ENCODE data around the gene SMIM23. TPM values are rescaled to one million over a fixed set of nuclear protein-coding genes. Genes with fewer than 3 reads are reported as not detected.

The SMIM23 gene
- total and polyA plus RNA-seq, 2 donors (not counting 3 experiments of a cell fraction or from before 2014, with no cell fraction given): not detected

DNA sequence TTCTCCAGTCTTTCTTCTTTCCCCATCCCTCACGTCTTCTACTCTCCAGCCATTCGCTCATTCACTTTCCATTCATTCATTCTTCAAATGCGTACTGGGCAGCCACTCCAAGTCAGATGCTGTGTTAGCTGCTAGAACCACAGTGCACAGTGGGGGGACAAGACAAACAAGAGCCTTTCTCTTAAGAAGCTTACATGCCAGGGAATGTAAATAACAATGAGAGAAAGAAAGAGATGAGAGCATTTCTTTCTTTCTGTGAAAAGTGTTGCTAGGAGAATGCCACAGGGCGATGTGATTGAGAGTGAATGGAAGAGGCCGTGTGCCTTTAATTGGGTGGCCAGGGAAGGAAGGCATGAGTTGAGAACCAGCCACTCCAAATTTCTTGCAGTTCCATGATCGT is 46.3 kb upstream of the SMIM23 start:
- POLR2A ChIA-PET: no interaction called here
- no peak overlapping the region for H3K4me3 ChIP-seq (replicated peaks in 1 of 3; ENCODE audit: insufficient read depth in 1 of 3, low read depth in 1 of 3, low read length in 3 of 3)
- TF ChIP-seq, protein P1, sequence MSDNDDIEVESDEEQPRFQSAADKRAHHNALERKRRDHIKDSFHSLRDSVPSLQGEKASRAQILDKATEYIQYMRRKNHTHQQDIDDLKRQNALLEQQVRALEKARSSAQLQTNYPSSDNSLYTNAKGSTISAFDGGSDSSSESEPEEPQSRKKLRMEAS (IDR thresholded peaks at IDR 0.05; ENCODE audit: insufficient read depth, insufficient read length): no peak
- TF ChIP-seq, protein P2, sequence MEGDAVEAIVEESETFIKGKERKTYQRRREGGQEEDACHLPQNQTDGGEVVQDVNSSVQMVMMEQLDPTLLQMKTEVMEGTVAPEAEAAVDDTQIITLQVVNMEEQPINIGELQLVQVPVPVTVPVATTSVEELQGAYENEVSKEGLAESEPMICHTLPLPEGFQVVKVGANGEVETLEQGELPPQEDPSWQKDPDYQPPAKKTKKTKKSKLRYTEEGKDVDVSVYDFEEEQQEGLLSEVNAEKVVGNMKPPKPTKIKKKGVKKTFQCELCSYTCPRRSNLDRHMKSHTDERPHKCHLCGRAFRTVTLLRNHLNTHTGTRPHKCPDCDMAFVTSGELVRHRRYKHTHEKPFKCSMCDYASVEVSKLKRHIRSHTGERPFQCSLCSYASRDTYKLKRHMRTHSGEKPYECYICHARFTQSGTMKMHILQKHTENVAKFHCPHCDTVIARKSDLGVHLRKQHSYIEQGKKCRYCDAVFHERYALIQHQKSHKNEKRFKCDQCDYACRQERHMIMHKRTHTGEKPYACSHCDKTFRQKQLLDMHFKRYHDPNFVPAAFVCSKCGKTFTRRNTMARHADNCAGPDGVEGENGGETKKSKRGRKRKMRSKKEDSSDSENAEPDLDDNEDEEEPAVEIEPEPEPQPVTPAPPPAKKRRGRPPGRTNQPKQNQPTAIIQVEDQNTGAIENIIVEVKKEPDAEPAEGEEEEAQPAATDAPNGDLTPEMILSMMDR (IDR thresholded peaks at IDR 0.05; ENCODE audit: extremely low read depth in 1 of 2, insufficient read depth in 1 of 2, low read depth in 1 of 2, low read length in 2 of 2): no peak
- TF ChIP-seq GATA2 (IDR thresholded peaks at IDR 0.05; ENCODE audit: insufficient read depth, insufficient read length, low read depth, low read length) (no peak), MYC (IDR thresholded peaks at IDR 0.05; ENCODE audit: low read depth, low read length) (no peak), FOS (IDR thresholded peaks at IDR 0.05; ENCODE audit: borderline replicate concordance, insufficient read depth, low read length) (no peak), POLR2AphosphoS5 (IDR thresholded peaks at IDR 0.05; ENCODE audit: insufficient read depth, low read depth, low read length) (no peak), EZH2 (IDR thresholded peaks at IDR 0.05; ENCODE audit: borderline replicate concordance, low read depth, low read length, severe bottlenecking) (no peak)
- H3K27ac ChIP-seq (ENCODE audit: insufficient read depth, low read depth, low read length): no peak overlapping the region
- no peaks in the 10 kb centered on the region for H3K4me1 ChIP-seq (ENCODE audit: control insufficient read depth, extremely low read depth, insufficient read depth, low read length)
- H3K4me2 ChIP-seq (ENCODE audit: insufficient read depth, low read length): no peak overlapping the region
- peaks cover 0 to 5% of the 10 kb centered on the region in 2 experiments for H3K27me3 ChIP-seq (ENCODE audit: control insufficient read depth in 2 of 2, insufficient read depth in 2 of 2, low read length in 2 of 2)
- dilution Hi-C loops (cut with MboI; ENCODE audit: extremely low pct_ligation_motif_present, low sequenced_read_pairs): no loop called here
- FAIRE-seq: no peak
- H2AFZ ChIP-seq (ENCODE audit: low read depth, low read length): no peak overlapping the region
- no peaks in the 10 kb centered on the region for H3K9me1 ChIP-seq (replicated peaks; ENCODE audit: control insufficient read depth, extremely low read depth, insufficient read depth, low read length)
- no TSS peak for BruUV-seq (replicated peaks)
- H4K20me1 ChIP-seq (replicated peaks; ENCODE audit: control insufficient read depth, extremely low read depth, insufficient read depth, low read length): no peaks in the 10 kb centered on the region
- H3K36me3 ChIP-seq (ENCODE audit: control insufficient read depth in 2 of 2, extremely low read depth in 1 of 2, insufficient read depth in 2 of 2, low read length in 2 of 2): no peaks in the 10 kb centered on the region
- CTCF ChIA-PET: no interaction called here
- no peak for DNase-seq (ENCODE audit: low read depth, low spot score)
- H3K79me2 ChIP-seq (ENCODE audit: control insufficient read depth, insufficient read depth, low read length): no peaks in the 10 kb centered on the region
- no peak overlapping the region for H3K9ac ChIP-seq (replicated peaks; ENCODE audit: extremely low read depth, insufficient read depth, low read length)
- intact Hi-C loops (cut with micrococcal nuclease): no loop called here
- H3K9me3 ChIP-seq (replicated peaks; ENCODE audit: control insufficient read depth, insufficient read depth, low read length): no peaks in the 10 kb centered on the region
